Measurements from ENCODE around the gene CAMKK2. TPM values are rescaled to one million over a fixed set of nuclear protein-coding genes. Genes with fewer than 3 reads are reported as not detected.

Gene CAMKK2
- total and polyA plus RNA-seq, 2 of the 13 experiments (the other 11 are each of a cell fraction or from before 2014, with no cell fraction given): 18.8 to 20.0 TPM

DNA sequence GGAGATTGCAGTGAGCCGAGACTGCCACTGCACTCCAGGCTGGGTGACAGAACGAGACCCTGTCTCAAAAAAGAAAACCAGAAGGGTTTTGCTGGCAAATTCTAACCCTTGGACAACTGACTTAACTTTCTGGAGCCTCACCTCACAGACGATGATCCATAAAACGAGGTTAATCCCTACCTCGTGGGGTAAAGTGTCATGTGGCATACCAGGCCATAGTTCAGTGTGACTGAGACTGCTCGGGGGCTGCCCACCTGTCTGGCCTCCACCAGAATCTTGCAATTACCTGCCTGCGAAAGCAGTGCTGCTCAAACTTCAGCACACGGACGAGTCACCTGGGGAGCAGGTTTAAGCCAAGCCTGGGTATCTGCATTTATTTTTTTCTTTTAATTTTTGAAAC, 59.7 kb downstream of the CAMKK2 start:
- no peaks in the 10 kb centered on the region for H4K20me1 ChIP-seq (ENCODE audit: insufficient read depth, low read length)
- intact Hi-C loops (cut with micrococcal nuclease; ENCODE audit: unreplicated experiment): no loop called here
- H3K4me1 ChIP-seq (ENCODE audit: insufficient read depth, low read length): no peaks in the 10 kb centered on the region
- CTCF ChIA-PET (ENCODE audit: low intra/inter-chr PET ratio, low total read pairs): no interaction called here
- no peak for TF ChIP-seq PITX1 (CRISPR knock-in tag; IDR thresholded peaks at IDR 0.05)
- no peak for TF ChIP-seq NFKB2 (CRISPR knock-in tag; IDR thresholded peaks at IDR 0.05; ENCODE audit: borderline replicate concordance)
- TF ChIP-seq, protein P1, sequence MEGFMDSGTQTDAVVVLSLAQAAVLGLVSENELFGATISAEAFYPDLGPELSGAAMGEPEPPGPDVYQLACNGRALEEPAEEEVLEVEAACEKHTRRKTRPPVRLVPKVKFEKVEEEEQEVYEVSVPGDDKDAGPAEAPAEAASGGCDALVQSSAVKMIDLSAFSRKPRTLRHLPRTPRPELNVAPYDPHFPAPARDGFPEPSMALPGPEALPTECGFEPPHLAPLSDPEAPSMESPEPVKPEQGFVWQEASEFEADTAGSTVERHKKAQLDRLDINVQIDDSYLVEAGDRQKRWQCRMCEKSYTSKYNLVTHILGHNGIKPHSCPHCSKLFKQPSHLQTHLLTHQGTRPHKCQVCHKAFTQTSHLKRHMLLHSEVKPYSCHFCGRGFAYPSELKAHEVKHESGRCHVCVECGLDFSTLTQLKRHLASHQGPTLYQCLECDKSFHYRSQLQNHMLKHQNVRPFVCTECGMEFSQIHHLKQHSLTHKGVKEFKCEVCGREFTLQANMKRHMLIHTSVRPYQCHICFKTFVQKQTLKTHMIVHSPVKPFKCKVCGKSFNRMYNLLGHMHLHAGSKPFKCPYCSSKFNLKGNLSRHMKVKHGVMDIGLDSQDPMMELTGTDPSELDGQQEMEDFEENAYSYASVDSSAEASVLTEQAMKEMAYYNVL (CRISPR knock-in tag; IDR thresholded peaks at IDR 0.05; ENCODE audit: borderline replicate concordance): no peak
- no peak for TF ChIP-seq FOXK2 (IDR thresholded peaks at IDR 0.05)
- TF ChIP-seq SIX1 (CRISPR knock-in tag; IDR thresholded peaks at IDR 0.05; ENCODE audit: borderline replicate concordance): no peak
- no peak overlapping the region for H3K9ac ChIP-seq (ENCODE audit: insufficient read depth, low read depth, low read length)
- H3K36me3 ChIP-seq (replicated peaks in 1 of 2; ENCODE audit: control insufficient read depth in 1 of 2, insufficient read depth in 2 of 2, low read length in 2 of 2): peaks cover 8 to 16% of the 10 kb centered on the region in 2 experiments; a peak in 3 of 5 replicates
- BruUV-seq (replicated peaks): no TSS peak
- in situ Hi-C loops (cut with HindIII; ENCODE audit: extremely low pct_ligation_motif_present, low pct_unique_long_range_greater_than_20kb): no loop called here
- ATAC-seq (no peak), DNase-seq (ENCODE audit: low spot score) (no peak), FAIRE-seq (no peak)
- POLR2A ChIA-PET: no interaction called here
- no peak overlapping the region for H2AFZ ChIP-seq (ENCODE audit: low read length)
- no peak overlapping the region for H3K4me2 ChIP-seq (ENCODE audit: low read depth, low read length)
- H3K27me3 ChIP-seq (ENCODE audit: control insufficient read depth in 1 of 2, insufficient read depth in 2 of 2, low read length in 2 of 2): no peaks in the 10 kb centered on the region
- no peaks in the 10 kb centered on the region for H3K9me3 ChIP-seq (ENCODE audit: low read length)
- WGBS (ENCODE audit: low lambda C conversion rate): 90% methylated on average over 8 of the region's 9 CpGs
- no peak overlapping the region for H3K4me3 ChIP-seq (replicated peaks in 1 of 3; ENCODE audit: insufficient read depth in 1 of 3, low read depth in 2 of 3, low read length in 3 of 3)
- no peak overlapping the region for H3K27ac ChIP-seq (ENCODE audit: extremely low read length, insufficient read depth, low read length)
- no peaks in the 10 kb centered on the region for H3K79me2 ChIP-seq (ENCODE audit: insufficient read depth, low read length)

DNA sequence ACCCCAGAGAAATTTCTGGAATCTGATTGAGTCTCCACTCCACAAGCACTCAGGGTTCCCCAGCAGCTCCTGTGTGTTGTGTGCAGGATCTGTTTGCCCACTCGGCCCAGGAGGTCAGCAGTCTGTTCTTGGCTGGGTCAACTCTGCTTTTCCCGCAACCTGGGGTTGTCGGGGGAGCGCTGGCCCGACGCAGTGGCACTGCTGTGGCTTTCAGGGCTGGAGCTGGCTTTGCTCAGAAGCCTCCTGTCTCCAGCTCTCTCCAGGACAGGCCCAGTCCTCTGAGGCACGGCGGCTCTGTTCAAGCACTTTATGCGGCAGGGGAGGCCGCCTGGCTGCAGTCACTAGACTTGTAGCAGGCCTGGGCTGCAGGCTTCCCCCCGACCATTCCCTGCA, 62.9 kb downstream of the CAMKK2 start:
- FAIRE-seq (no peak), DNase-seq (ENCODE audit: low spot score) (no peak), ATAC-seq (peak; percentile 3; the same call in 2 of the 3 replicates)
- Histone ChIP-seq H3K79me2 (ENCODE audit: insufficient read depth, low read length) (no peaks in the 10 kb centered on the region), H3K4me1 (ENCODE audit: insufficient read depth, low read length) (peaks cover 16% of the 10 kb centered on the region; the same call in 1 of the 2 replicates), H3K9ac (ENCODE audit: insufficient read depth, low read depth, low read length) (no peak overlapping the region), H2AFZ (ENCODE audit: low read length) (no peak overlapping the region), H3K4me3 (replicated peaks in 1 of 3; ENCODE audit: insufficient read depth in 1 of 3, low read depth in 2 of 3, low read length in 3 of 3) (no peak overlapping the region), H3K36me3 (replicated peaks in 1 of 2; ENCODE audit: control insufficient read depth in 1 of 2, insufficient read depth in 2 of 2, low read length in 2 of 2) (peaks cover 2 to 11% of the 10 kb centered on the region in 2 experiments; a peak in 3 of 5 replicates), H3K27ac (ENCODE audit: extremely low read length, insufficient read depth, low read length) (no peak overlapping the region), H4K20me1 (ENCODE audit: insufficient read depth, low read length) (no peaks in the 10 kb centered on the region), H3K27me3 (ENCODE audit: control insufficient read depth in 1 of 2, insufficient read depth in 2 of 2, low read length in 2 of 2) (no peaks in the 10 kb centered on the region), H3K4me2 (ENCODE audit: low read depth, low read length) (no peak overlapping the region), H3K9me3 (ENCODE audit: low read length) (no peaks in the 10 kb centered on the region)
- TF ChIP-seq, protein P2, sequence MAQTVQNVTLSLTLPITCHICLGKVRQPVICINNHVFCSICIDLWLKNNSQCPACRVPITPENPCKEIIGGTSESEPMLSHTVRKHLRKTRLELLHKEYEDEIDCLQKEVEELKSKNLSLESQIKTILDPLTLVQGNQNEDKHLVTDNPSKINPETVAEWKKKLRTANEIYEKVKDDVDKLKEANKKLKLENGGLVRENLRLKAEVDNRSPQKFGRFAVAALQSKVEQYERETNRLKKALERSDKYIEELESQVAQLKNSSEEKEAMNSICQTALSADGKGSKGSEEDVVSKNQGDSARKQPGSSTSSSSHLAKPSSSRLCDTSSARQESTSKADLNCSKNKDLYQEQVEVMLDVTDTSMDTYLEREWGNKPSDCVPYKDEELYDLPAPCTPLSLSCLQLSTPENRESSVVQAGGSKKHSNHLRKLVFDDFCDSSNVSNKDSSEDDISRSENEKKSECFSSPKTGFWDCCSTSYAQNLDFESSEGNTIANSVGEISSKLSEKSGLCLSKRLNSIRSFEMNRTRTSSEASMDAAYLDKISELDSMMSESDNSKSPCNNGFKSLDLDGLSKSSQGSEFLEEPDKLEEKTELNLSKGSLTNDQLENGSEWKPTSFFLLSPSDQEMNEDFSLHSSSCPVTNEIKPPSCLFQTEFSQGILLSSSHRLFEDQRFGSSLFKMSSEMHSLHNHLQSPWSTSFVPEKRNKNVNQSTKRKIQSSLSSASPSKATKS (CRISPR knock-in tag; IDR thresholded peaks at IDR 0.05): no peak
- TF ChIP-seq, protein P3, sequence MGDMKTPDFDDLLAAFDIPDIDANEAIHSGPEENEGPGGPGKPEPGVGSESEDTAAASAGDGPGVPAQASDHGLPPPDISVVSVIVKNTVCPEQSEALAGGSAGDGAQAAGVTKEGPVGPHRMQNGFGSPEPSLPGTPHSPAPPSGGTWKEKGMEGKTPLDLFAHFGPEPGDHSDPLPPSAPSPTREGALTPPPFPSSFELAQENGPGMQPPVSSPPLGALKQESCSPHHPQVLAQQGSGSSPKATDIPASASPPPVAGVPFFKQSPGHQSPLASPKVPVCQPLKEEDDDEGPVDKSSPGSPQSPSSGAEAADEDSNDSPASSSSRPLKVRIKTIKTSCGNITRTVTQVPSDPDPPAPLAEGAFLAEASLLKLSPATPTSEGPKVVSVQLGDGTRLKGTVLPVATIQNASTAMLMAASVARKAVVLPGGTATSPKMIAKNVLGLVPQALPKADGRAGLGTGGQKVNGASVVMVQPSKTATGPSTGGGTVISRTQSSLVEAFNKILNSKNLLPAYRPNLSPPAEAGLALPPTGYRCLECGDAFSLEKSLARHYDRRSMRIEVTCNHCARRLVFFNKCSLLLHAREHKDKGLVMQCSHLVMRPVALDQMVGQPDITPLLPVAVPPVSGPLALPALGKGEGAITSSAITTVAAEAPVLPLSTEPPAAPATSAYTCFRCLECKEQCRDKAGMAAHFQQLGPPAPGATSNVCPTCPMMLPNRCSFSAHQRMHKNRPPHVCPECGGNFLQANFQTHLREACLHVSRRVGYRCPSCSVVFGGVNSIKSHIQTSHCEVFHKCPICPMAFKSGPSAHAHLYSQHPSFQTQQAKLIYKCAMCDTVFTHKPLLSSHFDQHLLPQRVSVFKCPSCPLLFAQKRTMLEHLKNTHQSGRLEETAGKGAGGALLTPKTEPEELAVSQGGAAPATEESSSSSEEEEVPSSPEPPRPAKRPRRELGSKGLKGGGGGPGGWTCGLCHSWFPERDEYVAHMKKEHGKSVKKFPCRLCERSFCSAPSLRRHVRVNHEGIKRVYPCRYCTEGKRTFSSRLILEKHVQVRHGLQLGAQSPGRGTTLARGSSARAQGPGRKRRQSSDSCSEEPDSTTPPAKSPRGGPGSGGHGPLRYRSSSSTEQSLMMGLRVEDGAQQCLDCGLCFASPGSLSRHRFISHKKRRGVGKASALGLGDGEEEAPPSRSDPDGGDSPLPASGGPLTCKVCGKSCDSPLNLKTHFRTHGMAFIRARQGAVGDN (CRISPR knock-in tag; IDR thresholded peaks at IDR 0.05): 0 out of 2 replicates have a peak, but pooled peaks have one; percentile 14
- TF ChIP-seq NFIB (CRISPR knock-in tag; IDR thresholded peaks at IDR 0.05; ENCODE audit: borderline replicate concordance): no peak
- in situ Hi-C loops (cut with HindIII; ENCODE audit: extremely low pct_ligation_motif_present, low pct_unique_long_range_greater_than_20kb) (no loop called here), intact Hi-C loops (cut with micrococcal nuclease; ENCODE audit: unreplicated experiment) (loop anchor here (5.0 kb wide), 1 partner anchor 171 kb away; no protein-coding TSS in a partner anchor)
- ChIA-PET CTCF (ENCODE audit: low intra/inter-chr PET ratio, low total read pairs) (no interaction called here), POLR2A (no interaction called here)
- no CpG with 5 or more reads among the region's 11 CpGs for WGBS (ENCODE audit: low lambda C conversion rate)
- no TSS peak for BruUV-seq (replicated peaks)
